Body of pancreas (tissue), 4 donors: ENCODE data around the gene NFIA. TPM values are rescaled to one million over a fixed set of nuclear protein-coding genes. Genes with fewer than 3 reads are reported as not detected.
A peak's percentile ranks its signal among the peaks of the same experiment; 100 is the strongest.

Source experiments
- ATAC-seq: fragments of 150-250 bp; one replicate; pipeline ENCODE4 v1.9.1; 2016
- DNase-seq, 4 donors: peaks; one replicate each; pipeline ENCODE4 v3.0.0-alpha.2; 2019
- H3K27ac ChIP-seq, 4 donors: fragments of 200-600 bp; sonication (generic); 1 replicate in 3 of 4; 2 replicates in 1 of 4; pipeline versions ENCODE4 v1.5.1 to v1.6.1; 2016 to 2019; ENCODE audit warnings: mild to moderate bottlenecking in 1 of 4, mixed read lengths in 1 of 4, moderate library complexity in 1 of 4
- H3K27me3 ChIP-seq, 2 donors: fragments of 200-600 bp; sonication (generic); one replicate each; pipeline ENCODE4 v1.6.0; 2016; ENCODE audit warnings: mild to moderate bottlenecking in 1 of 2
- H3K36me3 ChIP-seq, 2 donors: fragments of 200-600 bp; sonication (generic); replicated peaks in 1 of 2; 2 replicates each; pipeline ENCODE4 v1.5.1; 2016; ENCODE audit warnings: low read depth in 2 of 2; ENCODE audit not compliant: insufficient read depth in 1 of 2
- H3K4me1 ChIP-seq: fragments of 200-600 bp; sonication (generic); one replicate; pipeline ENCODE4 v1.6.0; 2016
- H3K4me3 ChIP-seq, 2 donors: fragments of 200-600 bp; sonication (generic); 1 replicate in 1 of 2; 2 replicates in 1 of 2; pipeline ENCODE4 v1.5.1; 2016 to 2019
- H3K9me3 ChIP-seq, 3 donors: fragments of 200-600 bp; sonication (generic); 1 replicate in 2 of 3; 2 replicates in 1 of 3; pipeline ENCODE4 v1.5.1; 2016
- POLR2A ChIP-seq, 3 donors: fragments of 450-650 bp; IDR thresholded peaks; one replicate each; pipeline ENCODE4 v1.6.1; 2016; ENCODE audit warnings: antibody characterized with exemption in 3 of 3, mild to moderate bottlenecking in 2 of 3
- WGBS, 2 donors: methylation state at CpG; one replicate each; pipeline ENCODE4 v1.1.5; 2017; 5-methylcytosine and 5-hydroxymethylcytosine counted together
- intact Hi-C: fragments of 100-400 bp; cut with DNase I; formaldehyde crosslinking; loops from one replicate; pipeline ENCODE4 v1.15.1; 2023
- total RNA-seq, 2 donors: library from RNA; depleted of rRNA; stranded (reverse); fragments of >200 nt; gene quantifications; one replicate each; pipeline ENCODE4 v1.1.0, GENCODE V29; 2016
- TF ChIP-seq, protein P1 (sequence below), 7 experiments: fragments of 450-650 bp in 4 of 7; fragments of 200-600 bp in 3 of 7; sonication (generic) in 3 of 7; IDR thresholded peaks; one replicate each; pipeline ENCODE4 v1.5.1; 2016 to 2019; ENCODE audit warnings: antibody characterized with exemption in 7 of 7

The NFIA gene
- total RNA-seq, 2 donors from 2014 or later = 21.5 to 32.3 TPM

DNA sequence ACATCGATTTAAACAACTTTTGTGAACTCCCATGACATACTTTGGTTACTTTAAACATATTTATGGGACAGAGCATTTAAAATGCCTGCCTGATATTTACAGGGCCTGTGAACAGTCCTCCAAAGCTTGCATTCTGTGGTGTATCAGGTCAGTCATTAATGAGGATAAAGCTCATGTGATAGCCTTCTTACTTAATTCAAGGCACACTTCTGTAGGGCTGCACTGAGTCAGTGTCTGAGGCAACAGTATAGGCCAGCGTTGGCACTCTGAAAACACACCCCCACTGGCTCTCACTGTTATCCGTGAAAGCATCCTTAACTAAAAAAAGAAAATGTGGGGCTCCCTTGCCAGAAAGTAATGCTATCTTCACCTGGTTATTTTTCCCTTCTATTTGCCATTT is 200.0 kb downstream of the NFIA start:
- Histone ChIP-seq H3K36me3 (no peaks in the 10 kb centered on the region), H3K9me3 (no peaks in the 10 kb centered on the region), H3K27ac (no peak overlapping the region), H3K27me3 (no peaks in the 10 kb centered on the region), H3K4me1 (peaks cover 18% of the 10 kb centered on the region), H3K4me3 (no peak overlapping the region)
- DNase-seq (no peak), ATAC-seq (no peak)
- WGBS, 2 donors = 61 to 63% methylated on average over 3 of the region's 3 CpGs
- intact Hi-C loops = no loop called here
- TF ChIP-seq, protein P1, sequence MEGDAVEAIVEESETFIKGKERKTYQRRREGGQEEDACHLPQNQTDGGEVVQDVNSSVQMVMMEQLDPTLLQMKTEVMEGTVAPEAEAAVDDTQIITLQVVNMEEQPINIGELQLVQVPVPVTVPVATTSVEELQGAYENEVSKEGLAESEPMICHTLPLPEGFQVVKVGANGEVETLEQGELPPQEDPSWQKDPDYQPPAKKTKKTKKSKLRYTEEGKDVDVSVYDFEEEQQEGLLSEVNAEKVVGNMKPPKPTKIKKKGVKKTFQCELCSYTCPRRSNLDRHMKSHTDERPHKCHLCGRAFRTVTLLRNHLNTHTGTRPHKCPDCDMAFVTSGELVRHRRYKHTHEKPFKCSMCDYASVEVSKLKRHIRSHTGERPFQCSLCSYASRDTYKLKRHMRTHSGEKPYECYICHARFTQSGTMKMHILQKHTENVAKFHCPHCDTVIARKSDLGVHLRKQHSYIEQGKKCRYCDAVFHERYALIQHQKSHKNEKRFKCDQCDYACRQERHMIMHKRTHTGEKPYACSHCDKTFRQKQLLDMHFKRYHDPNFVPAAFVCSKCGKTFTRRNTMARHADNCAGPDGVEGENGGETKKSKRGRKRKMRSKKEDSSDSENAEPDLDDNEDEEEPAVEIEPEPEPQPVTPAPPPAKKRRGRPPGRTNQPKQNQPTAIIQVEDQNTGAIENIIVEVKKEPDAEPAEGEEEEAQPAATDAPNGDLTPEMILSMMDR (IDR thresholded peaks at IDR 0.05) = no peak
- no peak for TF ChIP-seq POLR2A (IDR thresholded peaks at IDR 0.05)

DNA sequence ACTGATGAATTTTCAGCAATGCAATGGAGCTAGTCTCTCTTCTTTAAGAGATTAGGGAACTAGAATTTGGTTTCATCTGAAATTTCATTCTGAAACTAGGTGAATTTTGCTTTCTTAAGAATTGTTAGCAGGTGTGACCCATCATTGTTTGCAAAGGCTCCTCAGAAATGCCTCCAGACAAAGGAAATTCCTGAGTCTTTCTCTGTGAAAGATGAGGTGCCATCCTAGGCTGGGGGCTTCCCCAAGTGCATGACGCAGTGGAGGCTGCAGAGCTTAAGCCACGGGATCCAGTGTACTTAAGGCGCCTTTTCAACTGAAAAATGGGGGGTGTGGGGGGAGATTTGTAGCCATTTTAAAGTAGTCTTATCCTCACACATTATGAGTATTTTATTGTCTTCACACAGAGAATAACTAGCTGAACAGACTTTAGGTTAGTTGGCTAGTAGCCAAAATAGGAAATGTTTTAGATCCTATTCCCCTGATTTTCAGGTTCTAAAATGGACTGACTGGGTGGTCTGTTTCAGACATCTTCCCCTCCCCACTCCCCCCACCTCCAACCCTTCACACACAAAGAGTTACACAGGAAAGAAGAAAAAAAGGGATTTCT is 202.0 kb downstream of the NFIA start:
- ATAC-seq = no peak
- no peaks in the 10 kb centered on the region for H3K27me3 ChIP-seq
- no peak overlapping the region for H3K4me3 ChIP-seq
- 93 to 98% methylated on average over 3 of the region's 3 CpGs for WGBS, 2 donors
- no peaks in the 10 kb centered on the region for H3K36me3 ChIP-seq
- peaks cover 26% of the 10 kb centered on the region for H3K4me1 ChIP-seq
- intact Hi-C loops = no loop called here
- TF ChIP-seq POLR2A (IDR thresholded peaks at IDR 0.05) = no peak
- TF ChIP-seq, protein P1 (IDR thresholded peaks at IDR 0.05) = no peak
- DNase-seq = no peak
- H3K27ac ChIP-seq = no peak overlapping the region
- no peaks in the 10 kb centered on the region for H3K9me3 ChIP-seq

DNA sequence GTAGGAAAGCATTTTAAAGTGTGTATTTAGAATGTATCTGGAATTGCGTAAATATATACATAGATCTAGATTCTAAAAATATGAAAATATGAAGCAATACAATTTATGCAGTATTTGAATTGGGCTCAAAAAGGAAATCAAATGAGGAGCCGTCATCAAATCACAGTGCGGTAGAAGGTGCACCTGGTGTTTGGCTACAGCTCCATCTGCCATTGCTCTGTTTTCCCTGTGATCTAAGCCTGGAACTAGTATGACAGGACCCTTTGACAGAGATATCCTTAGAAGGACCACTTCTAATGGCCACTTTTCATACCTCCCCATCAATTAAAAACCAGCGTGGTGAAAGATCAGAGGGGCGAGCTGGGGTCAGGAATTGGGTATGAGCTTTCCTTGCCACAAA is 202.6 kb downstream of the NFIA start:
- no peaks in the 10 kb centered on the region for H3K9me3 ChIP-seq
- DNase-seq (no peak), ATAC-seq (no peak)
- TF ChIP-seq POLR2A (IDR thresholded peaks at IDR 0.05) = no peak
- TF ChIP-seq, protein P1 (IDR thresholded peaks at IDR 0.05) = no peak
- no peak overlapping the region for H3K4me3 ChIP-seq
- intact Hi-C loops = no loop called here
- peaks cover 26% of the 10 kb centered on the region for H3K4me1 ChIP-seq
- 87 to 88% methylated on average over 5 of the region's 5 CpGs for WGBS, 2 donors
- no peaks in the 10 kb centered on the region for H3K27me3 ChIP-seq
- H3K36me3 ChIP-seq = no peaks in the 10 kb centered on the region
- peak overlapping the region in 1 of 4 donors; percentile 26 for H3K27ac ChIP-seq

DNA sequence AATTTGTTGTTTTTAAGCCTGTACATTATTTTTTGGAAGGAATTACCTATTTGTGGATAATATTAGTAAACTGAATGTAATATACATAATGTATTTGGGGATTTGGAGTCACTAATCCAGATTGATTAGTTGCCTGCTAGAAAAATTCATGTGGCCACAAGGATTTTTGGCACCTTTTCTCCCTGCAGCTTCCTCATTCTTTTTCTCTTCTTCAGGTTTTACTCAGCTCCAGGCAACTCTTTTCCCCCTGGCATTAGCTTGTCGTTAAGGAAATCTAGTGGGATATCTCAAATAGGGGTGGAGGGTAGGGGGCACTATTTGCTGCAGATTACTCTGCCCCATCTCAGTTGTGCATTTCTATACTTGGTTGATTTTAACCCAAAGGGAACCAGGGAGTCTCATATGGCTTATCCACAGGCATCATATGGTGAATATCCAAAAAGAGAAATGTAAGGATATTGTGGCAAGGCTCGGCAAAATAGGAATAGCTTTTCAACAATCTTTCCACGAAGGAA is 203.1 kb downstream of the NFIA start:
- DNase-seq = no peak
- peak overlapping the region in 1 of 4 donors; percentile 26 for H3K27ac ChIP-seq

More for the DNA sequence above, 203.1 kb downstream of the NFIA start:
- peaks cover 26% of the 10 kb centered on the region for H3K4me1 ChIP-seq
- WGBS, 2 donors = 69 to 81% methylated on average over 3 of the region's 3 CpGs
- intact Hi-C loops = no loop called here
- no peaks in the 10 kb centered on the region for H3K9me3 ChIP-seq
- no peaks in the 10 kb centered on the region for H3K27me3 ChIP-seq
- no peak for ATAC-seq
- no peak for TF ChIP-seq POLR2A (IDR thresholded peaks at IDR 0.05)
- TF ChIP-seq, protein P1 (IDR thresholded peaks at IDR 0.05) = no peak
- H3K36me3 ChIP-seq = no peaks in the 10 kb centered on the region
- H3K4me3 ChIP-seq = no peak overlapping the region
